Measurements from ENCODE around the gene QRICH2. TPM values are rescaled to one million over a fixed set of nuclear protein-coding genes. Genes with fewer than 3 reads are reported as not detected.

The QRICH2 gene
- total and polyA plus RNA-seq, 10 of the 15 experiments (the other 5 are each of a cell fraction or from before 2014, with no cell fraction given) = 0.04 to 0.72 (median 0.25) TPM

DNA sequence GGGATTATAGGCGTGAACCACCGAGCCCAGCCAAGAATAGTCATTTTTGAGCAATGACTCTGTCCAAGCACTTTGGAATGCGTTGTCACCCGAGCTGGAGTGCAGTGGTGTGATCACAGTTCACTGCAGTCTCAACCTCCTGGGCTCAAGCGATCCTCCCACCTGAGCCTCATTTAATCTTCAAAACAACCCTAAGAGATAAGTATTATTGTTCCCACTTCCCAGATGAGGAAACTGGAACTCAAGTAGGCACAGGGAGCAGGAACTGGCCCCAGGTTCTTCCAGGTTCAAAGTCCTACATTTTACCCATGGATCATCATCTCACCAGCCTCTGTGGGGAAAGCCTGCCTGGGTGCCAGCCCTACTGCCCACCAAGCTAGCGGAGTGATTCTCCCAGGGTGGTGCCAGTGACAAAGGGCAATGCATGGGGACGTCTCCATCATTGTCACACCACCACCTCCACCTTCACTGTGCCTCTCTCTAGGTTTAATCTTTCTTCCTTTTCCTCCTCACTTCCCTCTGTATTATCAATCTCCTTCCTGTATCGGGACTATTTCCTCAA is 56.5 kb downstream of the QRICH2 start (continued):
- TF ChIP-seq, protein P1, sequence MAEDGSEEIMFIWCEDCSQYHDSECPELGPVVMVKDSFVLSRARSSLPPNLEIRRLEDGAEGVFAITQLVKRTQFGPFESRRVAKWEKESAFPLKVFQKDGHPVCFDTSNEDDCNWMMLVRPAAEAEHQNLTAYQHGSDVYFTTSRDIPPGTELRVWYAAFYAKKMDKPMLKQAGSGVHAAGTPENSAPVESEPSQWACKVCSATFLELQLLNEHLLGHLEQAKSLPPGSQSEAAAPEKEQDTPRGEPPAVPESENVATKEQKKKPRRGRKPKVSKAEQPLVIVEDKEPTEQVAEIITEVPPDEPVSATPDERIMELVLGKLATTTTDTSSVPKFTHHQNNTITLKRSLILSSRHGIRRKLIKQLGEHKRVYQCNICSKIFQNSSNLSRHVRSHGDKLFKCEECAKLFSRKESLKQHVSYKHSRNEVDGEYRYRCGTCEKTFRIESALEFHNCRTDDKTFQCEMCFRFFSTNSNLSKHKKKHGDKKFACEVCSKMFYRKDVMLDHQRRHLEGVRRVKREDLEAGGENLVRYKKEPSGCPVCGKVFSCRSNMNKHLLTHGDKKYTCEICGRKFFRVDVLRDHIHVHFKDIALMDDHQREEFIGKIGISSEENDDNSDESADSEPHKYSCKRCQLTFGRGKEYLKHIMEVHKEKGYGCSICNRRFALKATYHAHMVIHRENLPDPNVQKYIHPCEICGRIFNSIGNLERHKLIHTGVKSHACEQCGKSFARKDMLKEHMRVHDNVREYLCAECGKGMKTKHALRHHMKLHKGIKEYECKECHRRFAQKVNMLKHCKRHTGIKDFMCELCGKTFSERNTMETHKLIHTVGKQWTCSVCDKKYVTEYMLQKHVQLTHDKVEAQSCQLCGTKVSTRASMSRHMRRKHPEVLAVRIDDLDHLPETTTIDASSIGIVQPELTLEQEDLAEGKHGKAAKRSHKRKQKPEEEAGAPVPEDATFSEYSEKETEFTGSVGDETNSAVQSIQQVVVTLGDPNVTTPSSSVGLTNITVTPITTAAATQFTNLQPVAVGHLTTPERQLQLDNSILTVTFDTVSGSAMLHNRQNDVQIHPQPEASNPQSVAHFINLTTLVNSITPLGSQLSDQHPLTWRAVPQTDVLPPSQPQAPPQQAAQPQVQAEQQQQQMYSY (CRISPR knock-in tag; IDR thresholded peaks at IDR 0.05) = no peak

- ChIA-PET RAD21 (ENCODE audit: unreplicated experiment) (interaction anchor here (6.2 kb wide), 1 partner anchor 12 kb away, joined by 124 read pairs; the partner anchor contains the start of gene UBALD2), CTCF (interaction anchor here (0.9 to 8.0 kb wide), 4 partner anchors 12 to 68 kb away, joined by 3 to 82 read pairs (median 6); partner anchors contain the start of gene UBALD2), POLR2A (interaction anchor here (16.9 kb wide), 1 partner anchor 16 kb away, joined by 341 read pairs; the partner anchor contains the start of gene UBALD2), SMC1A (ENCODE audit: uncharacterized antibody, unreplicated experiment) (interaction anchor here (1.1 to 13.9 kb wide), 2 partner anchors 11 to 24 kb away, joined by 3 to 226 read pairs; partner anchors contain the start of gene UBALD2)
- intact Hi-C loops (cut with micrococcal nuclease; ENCODE audit: unreplicated experiment) = no loop called here
- BruUV-seq (replicated peaks) = no TSS peak
- Histone ChIP-seq H3K4me3 (no peak overlapping the region), H2AFZ (ENCODE audit: control insufficient read depth, low read depth, low read length) (no peak overlapping the region), H3K4me2 (ENCODE audit: control insufficient read depth, insufficient read depth) (no peak overlapping the region), H3K27ac (ENCODE audit: control insufficient read depth, insufficient read depth) (no peak overlapping the region), H3K9me3 (replicated peaks; ENCODE audit: control insufficient read depth, insufficient read depth, low read length) (no peaks in the 10 kb centered on the region; the same call in 2 of the 3 replicates), H3K9ac (ENCODE audit: control insufficient read depth, insufficient read depth, low read length) (no peak overlapping the region), H3K27me3 (replicated peaks in 1 of 2; ENCODE audit: control insufficient read depth in 2 of 2, insufficient read depth in 2 of 2, low read length in 1 of 2) (no peaks in the 10 kb centered on the region), H3K79me2 (ENCODE audit: control insufficient read depth, insufficient read depth, low read length) (no peaks in the 10 kb centered on the region), H3K36me3 (ENCODE audit: control insufficient read depth in 2 of 2, insufficient read depth in 2 of 2, low read length in 1 of 2) (no peaks in the 10 kb centered on the region), H3K4me1 (ENCODE audit: control insufficient read depth, insufficient read depth, low read length) (peaks cover 42% of the 10 kb centered on the region), H4K20me1 (ENCODE audit: control insufficient read depth, insufficient read depth) (no peaks in the 10 kb centered on the region)
- FAIRE-seq = no peak
- no peak for ATAC-seq
- no peak for DNase-seq (ENCODE audit: low read depth, low spot score)
- in situ Hi-C loops (cut with MboI) = loop anchor here (25.0 kb wide), 2 partner anchors 1212 to 1912 kb away; partner anchors contain the start of gene SYNGR2
- WGBS (ENCODE audit: insufficient coverage, insufficient replicate concordance, low lambda C conversion rate, missing lambda C conversion rate) = 62% methylated on average over 6 of the region's 6 CpGs
- TF ChIP-seq, protein P2, sequence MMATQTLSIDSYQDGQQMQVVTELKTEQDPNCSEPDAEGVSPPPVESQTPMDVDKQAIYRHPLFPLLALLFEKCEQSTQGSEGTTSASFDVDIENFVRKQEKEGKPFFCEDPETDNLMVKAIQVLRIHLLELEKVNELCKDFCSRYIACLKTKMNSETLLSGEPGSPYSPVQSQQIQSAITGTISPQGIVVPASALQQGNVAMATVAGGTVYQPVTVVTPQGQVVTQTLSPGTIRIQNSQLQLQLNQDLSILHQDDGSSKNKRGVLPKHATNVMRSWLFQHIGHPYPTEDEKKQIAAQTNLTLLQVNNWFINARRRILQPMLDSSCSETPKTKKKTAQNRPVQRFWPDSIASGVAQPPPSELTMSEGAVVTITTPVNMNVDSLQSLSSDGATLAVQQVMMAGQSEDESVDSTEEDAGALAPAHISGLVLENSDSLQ (IDR thresholded peaks at IDR 0.05) = no peak
- TF ChIP-seq ZSCAN29 (IDR thresholded peaks at IDR 0.05) = no peak
- TF ChIP-seq, protein P3, sequence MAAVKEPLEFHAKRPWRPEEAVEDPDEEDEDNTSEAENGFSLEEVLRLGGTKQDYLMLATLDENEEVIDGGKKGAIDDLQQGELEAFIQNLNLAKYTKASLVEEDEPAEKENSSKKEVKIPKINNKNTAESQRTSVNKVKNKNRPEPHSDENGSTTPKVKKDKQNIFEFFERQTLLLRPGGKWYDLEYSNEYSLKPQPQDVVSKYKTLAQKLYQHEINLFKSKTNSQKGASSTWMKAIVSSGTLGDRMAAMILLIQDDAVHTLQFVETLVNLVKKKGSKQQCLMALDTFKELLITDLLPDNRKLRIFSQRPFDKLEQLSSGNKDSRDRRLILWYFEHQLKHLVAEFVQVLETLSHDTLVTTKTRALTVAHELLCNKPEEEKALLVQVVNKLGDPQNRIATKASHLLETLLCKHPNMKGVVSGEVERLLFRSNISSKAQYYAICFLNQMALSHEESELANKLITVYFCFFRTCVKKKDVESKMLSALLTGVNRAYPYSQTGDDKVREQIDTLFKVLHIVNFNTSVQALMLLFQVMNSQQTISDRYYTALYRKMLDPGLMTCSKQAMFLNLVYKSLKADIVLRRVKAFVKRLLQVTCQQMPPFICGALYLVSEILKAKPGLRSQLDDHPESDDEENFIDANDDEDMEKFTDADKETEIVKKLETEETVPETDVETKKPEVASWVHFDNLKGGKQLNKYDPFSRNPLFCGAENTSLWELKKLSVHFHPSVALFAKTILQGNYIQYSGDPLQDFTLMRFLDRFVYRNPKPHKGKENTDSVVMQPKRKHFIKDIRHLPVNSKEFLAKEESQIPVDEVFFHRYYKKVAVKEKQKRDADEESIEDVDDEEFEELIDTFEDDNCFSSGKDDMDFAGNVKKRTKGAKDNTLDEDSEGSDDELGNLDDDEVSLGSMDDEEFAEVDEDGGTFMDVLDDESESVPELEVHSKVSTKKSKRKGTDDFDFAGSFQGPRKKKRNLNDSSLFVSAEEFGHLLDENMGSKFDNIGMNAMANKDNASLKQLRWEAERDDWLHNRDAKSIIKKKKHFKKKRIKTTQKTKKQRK (IDR thresholded peaks at IDR 0.05; ENCODE audit: low read depth, low read length) = no peak
- no peak for TF ChIP-seq CBX3 (IDR thresholded peaks at IDR 0.05; ENCODE audit: borderline replicate concordance, low read depth)
- no peak for TF ChIP-seq GABPA (IDR thresholded peaks at IDR 0.05; ENCODE audit: low read depth)
- TF ChIP-seq JUND (IDR thresholded peaks at IDR 0.05; ENCODE audit: low read depth, low read length) = no peak
- TF ChIP-seq WRNIP1 (IDR thresholded peaks at IDR 0.05; ENCODE audit: borderline replicate concordance, low read depth, low read length) = no peak
- no peak for TF ChIP-seq HDGF (IDR thresholded peaks at IDR 0.05)
- no peak for TF ChIP-seq POLR2A (IDR thresholded peaks at IDR 0.05; ENCODE audit: low read depth, low read length)
Measured at GRCh38 chr17:76250141-76250540, 57.9 kb downstream of the QRICH2 start.
